ENCODE results near the gene ERCC1.
A peak's percentile ranks its signal among the peaks of the same experiment; 100 is the strongest.
"Not testable (repeated sequence)": the region's sequence is repeated elsewhere in the genome, so short reads cannot be mapped to it uniquely, and the experiment has no call there.

ERCC1 gene

GRCh38 chr19:45439190-45439568 is 15.5 kb upstream of the ERCC1 start:
- H3K27me3 ChIP-seq: peaks cover 36% of the 10 kb centered on the region

GRCh38 chr19:45437328-45437727 is 13.6 kb upstream of the ERCC1 start:
- H3K4me1 ChIP-seq (ENCODE audit: control insufficient read depth in 1 of 2, insufficient read depth in 1 of 2, low read depth in 1 of 2, low read length in 1 of 2): peaks cover 13 to 19% of the 10 kb centered on the region in 2 experiments

More at GRCh38 chr19:45439190-45439568, 15.5 kb upstream of the ERCC1 start:
- Histone ChIP-seq H3K4me1 (ENCODE audit: control insufficient read depth in 1 of 2, insufficient read depth in 1 of 2, low read depth in 1 of 2, low read length in 1 of 2) (peaks cover 30 to 38% of the 10 kb centered on the region in 2 experiments), H3K9me3 (no peaks in the 10 kb centered on the region), H3K4me3 (ENCODE audit: low read depth in 1 of 2, low read length in 1 of 2) (peak overlapping the region; percentile 64 to 78), H3K27ac (peak overlapping the region; percentile 76), H3K36me3 (no peaks in the 10 kb centered on the region)
- no peak for TF ChIP-seq CTCF (IDR thresholded peaks at IDR 0.05)

GRCh38 chr19:45432543-45432942 is 8.8 kb upstream of the ERCC1 start:
- H3K9me3 ChIP-seq; H3K36me3 ChIP-seq; H3K4me3 ChIP-seq (ENCODE audit: low read depth in 1 of 2, low read length in 1 of 2); H3K27ac ChIP-seq: not testable (repeated sequence)
- peaks cover 65% of the 10 kb centered on the region for H3K27me3 ChIP-seq
- peaks cover 9 to 14% of the 10 kb centered on the region in 2 experiments for H3K4me1 ChIP-seq (ENCODE audit: control insufficient read depth in 1 of 2, insufficient read depth in 1 of 2, low read depth in 1 of 2, low read length in 1 of 2)

More at GRCh38 chr19:45437328-45437727, 13.6 kb upstream of the ERCC1 start:
- Histone ChIP-seq H3K4me3 (ENCODE audit: low read depth in 1 of 2, low read length in 1 of 2) (no peak overlapping the region), H3K27ac (no peak overlapping the region), H3K9me3 (no peaks in the 10 kb centered on the region), H3K27me3 (peaks cover 30% of the 10 kb centered on the region), H3K36me3 (no peaks in the 10 kb centered on the region)
- no peak for TF ChIP-seq CTCF (IDR thresholded peaks at IDR 0.05)

- Histone ChIP-seq H3K4me1 (ENCODE audit: control insufficient read depth in 1 of 2, insufficient read depth in 1 of 2, low read depth in 1 of 2, low read length in 1 of 2) (peaks cover 10 to 16% of the 10 kb centered on the region in 2 experiments), H3K27me3 (peaks cover 68% of the 10 kb centered on the region)
- not testable (repeated sequence) for H3K27ac ChIP-seq; H3K9me3 ChIP-seq; H3K4me3 ChIP-seq (ENCODE audit: low read depth in 1 of 2, low read length in 1 of 2); H3K36me3 ChIP-seq
These were observed 7.3 kb upstream of the ERCC1 start for GRCh38 chr19:45431008-45431407.

- Histone ChIP-seq H3K27me3 (peaks cover 68% of the 10 kb centered on the region), H3K4me1 (ENCODE audit: control insufficient read depth in 1 of 2, insufficient read depth in 1 of 2, low read depth in 1 of 2, low read length in 1 of 2) (peaks cover 10 to 16% of the 10 kb centered on the region in 2 experiments)
- H3K9me3 ChIP-seq; H3K4me3 ChIP-seq (ENCODE audit: low read depth in 1 of 2, low read length in 1 of 2); H3K27ac ChIP-seq; H3K36me3 ChIP-seq: not testable (repeated sequence)
These were observed 6.2 kb upstream of the ERCC1 start for GRCh38 chr19:45429896-45430295.

GRCh38 chr19:45428384-45429231 is 4.9 kb upstream of the ERCC1 start:
- no peak overlapping the region for H3K27ac ChIP-seq
- H3K36me3 ChIP-seq: no peaks in the 10 kb centered on the region
- H3K27me3 ChIP-seq: peaks cover 68% of the 10 kb centered on the region
- H3K9me3 ChIP-seq: no peaks in the 10 kb centered on the region
- H3K4me1 ChIP-seq (ENCODE audit: control insufficient read depth in 1 of 2, insufficient read depth in 1 of 2, low read depth in 1 of 2, low read length in 1 of 2): peaks cover 21 to 24% of the 10 kb centered on the region in 2 experiments
- no peak overlapping the region for H3K4me3 ChIP-seq (ENCODE audit: low read depth in 1 of 2, low read length in 1 of 2)
- TF ChIP-seq CTCF (IDR thresholded peaks at IDR 0.05): no peak

Measured in neutrophil (primary cell).